GM21825 (cell line): ENCODE results near the gene GNAZ.
"Not testable (repeated sequence)": the region's sequence is repeated elsewhere in the genome, so short reads cannot be mapped to it uniquely, and the experiment has no call there.

ENCODE experiments used
- ATAC-seq: cut with Tn5 transposase; IDR thresholded peaks from one replicate; pipeline ENCODE4 v1.9.1; 2021; ENCODE audit warnings: mild to moderate bottlenecking, moderate library complexity; ENCODE audit not compliant: unreplicated experiment

The GNAZ gene

GRCh38 chr22:23129149-23129548 lies 58.8 kb downstream of the GNAZ start:
- ATAC-seq, result no peak

- no peak for ATAC-seq
Measured at GRCh38 chr22:23130697-23131096, 60.4 kb downstream of the GNAZ start.

- no peak for ATAC-seq
Measured at GRCh38 chr22:23131931-23132330, 61.6 kb downstream of the GNAZ start.

GRCh38 chr22:23132376-23133091 lies 62.2 kb downstream of the GNAZ start:
- ATAC-seq, result no peak

- no peak for ATAC-seq
Measured at GRCh38 chr22:23133922-23134321, 63.6 kb downstream of the GNAZ start.

- ATAC-seq, result not testable (repeated sequence)
Measured at GRCh38 chr22:23136991-23137390, 66.7 kb downstream of the GNAZ start.

- no peak for ATAC-seq
Measured at GRCh38 chr22:23137468-23137867, 67.1 kb downstream of the GNAZ start.

- peak; percentile 34 for ATAC-seq
Measured at GRCh38 chr22:23137905-23138561, 67.7 kb downstream of the GNAZ start.

GRCh38 chr22:23138584-23139435 lies 68.5 kb downstream of the GNAZ start:
- ATAC-seq, result no peak

- ATAC-seq, result no peak
Measured at GRCh38 chr22:23140385-23140784, 70.1 kb downstream of the GNAZ start.

GRCh38 chr22:23142546-23143105 lies 72.3 kb downstream of the GNAZ start:
- no peak for ATAC-seq

GRCh38 chr22:23143119-23143518 lies 72.8 kb downstream of the GNAZ start:
- no peak for ATAC-seq

- ATAC-seq, result no peak
Measured at GRCh38 chr22:23144432-23144831, 74.1 kb downstream of the GNAZ start.

- peak; percentile 34 for ATAC-seq
Measured at GRCh38 chr22:23144932-23145877, 74.9 kb downstream of the GNAZ start, which contains the start of gene RAB36. TSS of gene RAB36 (plus strand) at chr22:23145477. CDS start at chr22:23146617, 1,140 bp downstream.

- ATAC-seq, result no peak
Measured at GRCh38 chr22:23145878-23146470, 75.7 kb downstream of the GNAZ start.

- no peak for ATAC-seq
Measured at GRCh38 chr22:23146478-23147205, 76.3 kb downstream of the GNAZ start.

- ATAC-seq, result no peak
Measured at GRCh38 chr22:23147617-23148387, 77.5 kb downstream of the GNAZ start.

GRCh38 chr22:23149743-23150238 lies 79.5 kb downstream of the GNAZ start:
- ATAC-seq, result no peak
